GM21360 (cell line): ENCODE data around the gene RIC3.

Experiments used
- ATAC-seq: cut with Tn5 transposase; IDR thresholded peaks from one replicate; pipeline ENCODE4 v1.9.1; 2021; ENCODE audit warnings: mild to moderate bottlenecking, moderate library complexity; ENCODE audit not compliant: unreplicated experiment

RIC3 gene

GRCh38 chr11:8070417-8071115 is 98.3 kb downstream of the RIC3 start:
- ATAC-seq = no peak

- ATAC-seq = no peak
These were observed 99.1 kb downstream of the RIC3 start for GRCh38 chr11:8069771-8070170.

- no peak for ATAC-seq
These were observed 100.1 kb downstream of the RIC3 start for GRCh38 chr11:8068605-8069221.

GRCh38 chr11:8067929-8068575 is 100.8 kb downstream of the RIC3 start:
- no peak for ATAC-seq

- no peak for ATAC-seq
These were observed 101.3 kb downstream of the RIC3 start for GRCh38 chr11:8067567-8067928.

GRCh38 chr11:8066911-8067455 is 101.8 kb downstream of the RIC3 start:
- no peak for ATAC-seq

- no peak for ATAC-seq
These were observed 102.6 kb downstream of the RIC3 start for GRCh38 chr11:8066036-8066910.

GRCh38 chr11:8065031-8065430 is 103.8 kb downstream of the RIC3 start:
- ATAC-seq = no peak

GRCh38 chr11:8063324-8063723 is 105.5 kb downstream of the RIC3 start:
- ATAC-seq = no peak

GRCh38 chr11:8062781-8063257 is 106.0 kb downstream of the RIC3 start:
- no peak for ATAC-seq

GRCh38 chr11:8061555-8062428 is 107.0 kb downstream of the RIC3 start:
- ATAC-seq = no peak

- no peak for ATAC-seq
These were observed 107.8 kb downstream of the RIC3 start for GRCh38 chr11:8060801-8061554.

- ATAC-seq = no peak
These were observed 108.6 kb downstream of the RIC3 start for GRCh38 chr11:8060146-8060719.

GRCh38 chr11:8059571-8060011 is 109.2 kb downstream of the RIC3 start:
- ATAC-seq = no peak

GRCh38 chr11:8059030-8059429 is 109.8 kb downstream of the RIC3 start:
- no peak for ATAC-seq

GRCh38 chr11:8058216-8058615 is 110.6 kb downstream of the RIC3 start:
- no peak for ATAC-seq

- ATAC-seq = no peak
These were observed 111.9 kb downstream of the RIC3 start for GRCh38 chr11:8056810-8057463.
